IgD-negative memory B cell (primary cell): ENCODE data around the gene TRIP10. TPM values are rescaled to one million over a fixed set of nuclear protein-coding genes. Genes with fewer than 3 reads are reported as not detected.

Source experiments
- H3K27ac Mint-ChIP-seq, 3 donors: one replicate each; pipeline ENCODE4 v1.8.0; 2020 to 2022; ENCODE audit warnings: mild to moderate bottlenecking in 3 of 3, mixed read lengths in 3 of 3, moderate library complexity in 1 of 3
- H3K27me3 Mint-ChIP-seq: one replicate; pipeline ENCODE4 v1.8.0; 2021; ENCODE audit warnings: mixed read lengths
- H3K36me3 Mint-ChIP-seq: one replicate; pipeline ENCODE4 v1.8.0; 2020; ENCODE audit warnings: mild to moderate bottlenecking, mixed read lengths
- H3K4me1 Mint-ChIP-seq, 3 donors: one replicate each; pipeline ENCODE4 v1.8.0; 2020 to 2022; ENCODE audit warnings: mixed read lengths in 3 of 3, mild to moderate bottlenecking in 1 of 3
- H3K4me3 Mint-ChIP-seq, 4 donors: one replicate each; pipeline ENCODE4 v1.8.0; 2020 to 2022; ENCODE audit warnings: mild to moderate bottlenecking in 4 of 4, mixed read lengths in 4 of 4, moderate library complexity in 3 of 4
- H3K9me3 Mint-ChIP-seq, 3 donors: one replicate each; pipeline ENCODE4 v1.8.0; 2020 to 2021; ENCODE audit warnings: mixed read lengths in 3 of 3, mild to moderate bottlenecking in 1 of 3
- polyA plus RNA-seq: library from polyadenylated mRNA; unstranded; fragments of 300-500 nt; fragmentation: Illumina TruSeq; gene quantifications from one replicate; pipeline ENCODE4 v1.2.3, GENCODE V29; 2021

The TRIP10 gene
- polyA plus RNA-seq, 1 donor from 2014 or later, result 4.0 TPM

DNA sequence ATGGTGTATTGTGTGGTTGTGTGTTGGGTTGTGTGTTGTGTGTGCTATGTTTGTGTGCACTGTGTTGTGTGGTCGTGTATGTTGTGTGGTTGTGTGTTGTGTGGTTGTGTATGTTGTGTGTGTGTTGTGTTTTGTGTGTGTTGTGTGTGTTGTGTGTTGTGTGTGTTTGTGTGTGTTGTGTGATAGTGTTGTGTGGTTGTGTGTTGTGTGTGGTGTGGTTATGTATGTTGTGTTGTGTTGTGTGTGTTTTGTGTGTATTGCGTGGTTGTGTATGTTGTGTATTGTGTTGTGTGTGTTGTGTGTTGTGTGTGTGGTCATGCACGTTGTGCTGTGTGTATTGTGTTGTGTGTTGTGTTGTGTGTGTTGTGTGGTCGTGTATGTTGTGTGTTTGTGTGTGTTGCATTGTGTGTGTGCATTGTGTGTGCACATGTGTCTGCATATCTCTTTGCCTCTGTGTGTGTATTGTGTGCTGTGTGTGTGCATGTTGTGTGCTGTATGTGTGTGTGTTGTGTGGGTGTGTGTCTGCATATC, 22.0 kb upstream of the TRIP10 start:
- Mint-ChIP-seq H3K9me3 (peaks cover 0 to 3% (median 0%) of the 10 kb centered on the region in 3 donors), H3K4me1 (peaks cover 12 to 21% (median 15%) of the 10 kb centered on the region in 3 donors), H3K27me3 (peaks cover 9% of the 10 kb centered on the region), H3K36me3 (peaks cover 4% of the 10 kb centered on the region), H3K27ac (peak overlapping the region; percentile 8 to 89 (median 31)), H3K4me3 (no peak overlapping the region)

DNA sequence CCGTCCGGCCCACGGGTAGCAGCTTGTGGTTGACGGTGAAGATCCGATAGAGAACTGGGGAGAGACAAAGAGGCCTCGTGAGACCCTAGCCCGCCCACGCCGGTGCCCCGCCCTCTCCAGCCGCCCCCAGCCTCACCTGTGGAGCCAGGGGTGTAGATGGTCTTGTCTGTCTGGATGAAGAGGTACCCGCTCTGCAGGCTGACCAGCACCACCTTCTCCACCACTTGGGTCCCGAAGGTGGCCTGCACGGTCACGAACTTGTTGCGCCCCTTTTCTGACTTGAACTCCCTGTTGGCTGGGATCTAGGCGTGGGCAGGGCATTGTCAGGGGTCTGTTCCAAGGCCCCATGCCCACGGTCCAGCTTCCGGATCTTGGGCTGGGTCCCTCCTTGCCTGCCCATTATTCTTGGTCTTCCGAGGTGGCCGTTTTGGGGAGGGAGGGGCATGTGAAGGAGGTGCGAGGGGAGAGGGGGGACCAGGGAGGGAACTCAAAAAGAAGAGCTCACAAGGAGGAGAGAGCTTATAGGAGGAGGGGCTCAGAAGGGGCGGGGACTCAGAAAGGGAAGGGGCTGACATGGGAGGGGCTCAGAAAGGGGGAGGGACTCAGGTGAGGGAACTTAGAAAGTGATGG, 21.3 kb upstream of the TRIP10 start:
- Mint-ChIP-seq H3K9me3 (peaks cover 0 to 3% (median 0%) of the 10 kb centered on the region in 3 donors), H3K4me3 (no peak overlapping the region), H3K4me1 (peaks cover 12 to 25% (median 18%) of the 10 kb centered on the region in 3 donors), H3K27me3 (peaks cover 7% of the 10 kb centered on the region), H3K27ac (no peak overlapping the region), H3K36me3 (peaks cover 4% of the 10 kb centered on the region)

DNA sequence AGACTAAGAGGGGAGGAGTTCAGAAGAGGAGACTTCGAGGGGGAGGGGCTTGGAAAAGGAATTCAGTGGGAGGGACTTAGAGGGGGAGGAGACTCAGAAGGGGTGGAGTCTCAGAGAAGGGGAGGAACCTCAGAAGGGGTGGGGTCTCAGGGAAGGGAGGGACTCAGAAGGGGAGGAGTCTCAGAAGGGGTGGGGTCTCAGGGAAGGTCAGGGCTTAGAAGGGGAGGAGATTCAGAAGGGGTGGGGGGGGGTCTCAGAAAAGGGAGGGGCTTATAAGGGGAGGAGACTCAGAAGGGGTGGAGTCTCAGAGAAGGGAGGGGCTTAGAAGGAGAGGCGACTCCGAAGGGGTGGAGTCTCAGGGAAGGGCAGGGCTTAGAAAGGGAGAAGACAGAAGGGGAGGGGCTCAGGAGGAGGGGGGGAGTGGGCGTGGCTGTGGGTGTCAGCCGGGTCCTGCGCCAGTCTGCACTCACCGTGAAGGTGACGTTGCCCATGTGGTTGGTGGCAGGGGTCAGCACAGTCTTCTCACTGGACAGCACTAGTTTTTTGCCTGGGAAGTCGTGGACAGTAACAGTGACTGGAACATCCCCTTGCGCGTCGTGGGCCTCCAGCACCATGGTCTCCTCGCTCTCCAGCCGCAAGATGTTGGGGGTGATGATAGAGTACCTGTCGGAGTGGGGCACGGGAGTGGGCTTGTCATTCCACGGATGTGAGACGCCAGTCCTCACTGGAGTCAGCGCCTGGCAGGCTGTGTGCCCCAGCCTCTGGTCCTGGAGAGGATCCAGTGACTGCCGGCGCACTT, 20.5 kb upstream of the TRIP10 start:
- Mint-ChIP-seq H3K27ac (no peak overlapping the region), H3K27me3 (peaks cover 9% of the 10 kb centered on the region), H3K4me1 (peaks cover 17 to 29% (median 22%) of the 10 kb centered on the region in 3 donors), H3K4me3 (peak overlapping the region in 1 of 4 donors; percentile 40), H3K9me3 (peaks cover 0 to 3% (median 0%) of the 10 kb centered on the region in 3 donors), H3K36me3 (peaks cover 4% of the 10 kb centered on the region)

DNA sequence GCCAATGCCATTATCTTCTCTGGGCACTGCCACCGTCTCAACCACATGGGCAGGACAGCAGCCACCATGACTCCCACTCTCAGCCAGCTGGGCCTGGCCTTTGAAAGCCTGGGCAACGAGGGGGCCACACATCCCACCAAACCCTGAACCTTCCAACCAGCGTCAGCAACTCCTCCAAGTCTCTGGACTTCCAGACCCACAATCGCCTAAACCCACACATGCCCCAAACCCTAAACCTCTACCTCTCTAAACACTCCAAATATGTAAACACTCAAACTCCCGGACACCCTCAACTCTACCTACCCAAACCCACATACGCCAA, 20.0 kb upstream of the TRIP10 start:
- H3K27ac Mint-ChIP-seq, result no peak overlapping the region
- peak overlapping the region in 1 of 4 donors; percentile 40 for H3K4me3 Mint-ChIP-seq

DNA sequence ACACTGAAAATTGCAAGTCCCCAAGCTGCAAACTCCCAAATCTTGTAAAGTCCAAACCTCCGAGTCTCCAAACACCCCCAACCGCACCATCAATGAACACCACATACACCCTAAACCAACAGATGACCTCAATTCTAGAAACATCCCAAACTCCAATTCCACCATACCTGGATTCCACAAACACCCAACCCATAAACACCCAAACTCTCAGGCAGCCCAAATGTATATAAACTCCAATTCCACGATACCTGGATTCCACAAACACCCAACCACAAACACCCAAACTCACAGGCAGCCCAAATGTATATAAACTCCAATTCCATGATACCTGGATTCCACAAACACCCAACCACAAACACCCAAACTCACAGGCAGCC, 19.5 kb upstream of the TRIP10 start:
- peaks cover 0 to 3% (median 0%) of the 10 kb centered on the region in 3 donors for H3K9me3 Mint-ChIP-seq
- no peak overlapping the region for H3K27ac Mint-ChIP-seq
- H3K4me3 Mint-ChIP-seq, result no peak overlapping the region
- peaks cover 9% of the 10 kb centered on the region for H3K27me3 Mint-ChIP-seq
- H3K36me3 Mint-ChIP-seq, result peaks cover 4% of the 10 kb centered on the region
- H3K4me1 Mint-ChIP-seq, result peaks cover 19 to 34% (median 25%) of the 10 kb centered on the region in 3 donors

More for the DNA sequence above, 20.0 kb upstream of the TRIP10 start:
- Mint-ChIP-seq H3K36me3 (peaks cover 4% of the 10 kb centered on the region), H3K9me3 (peaks cover 0 to 3% (median 0%) of the 10 kb centered on the region in 3 donors), H3K27me3 (peaks cover 9% of the 10 kb centered on the region), H3K4me1 (peaks cover 19 to 29% (median 22%) of the 10 kb centered on the region in 3 donors)

DNA sequence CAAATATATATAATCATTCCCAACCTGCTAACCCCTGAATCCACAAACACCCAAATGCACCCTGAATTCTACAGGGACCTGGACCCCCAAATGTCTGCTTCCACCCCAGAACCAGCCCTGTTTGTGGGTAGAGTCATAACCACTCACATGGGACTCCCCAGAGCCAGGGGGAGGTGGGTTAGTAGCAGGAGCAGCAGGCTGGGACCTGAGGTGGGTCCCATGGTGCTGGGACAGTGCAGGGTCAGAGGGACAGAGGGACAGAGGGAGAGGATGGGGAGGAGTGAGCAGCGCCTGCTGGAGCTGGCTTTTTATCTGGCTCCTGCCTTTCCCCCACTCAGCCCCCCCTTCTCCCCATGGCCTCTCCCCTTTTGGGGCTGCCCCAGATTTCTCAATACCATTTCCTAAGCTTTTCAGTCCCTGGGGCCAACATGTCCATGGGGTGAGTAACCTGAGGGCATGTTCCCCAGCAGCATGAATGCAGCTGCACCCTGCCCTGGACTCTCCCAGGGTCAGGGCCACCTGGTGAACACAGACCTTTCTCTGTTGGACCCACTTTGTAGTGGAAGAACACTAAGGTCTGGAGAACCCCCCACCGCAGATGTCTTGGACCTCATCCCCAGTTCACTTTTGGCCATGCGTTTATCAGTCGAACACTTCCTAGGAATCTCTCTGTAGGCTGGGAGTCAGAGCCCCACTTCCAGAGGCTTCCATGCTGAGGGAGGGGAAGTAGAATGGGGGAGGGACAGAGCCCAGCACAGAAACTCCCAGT, 18.9 kb upstream of the TRIP10 start, which contains the start of gene C3:
C3 (minus strand) TSS at position 282 of the 769 bp plus-strand sequence; CDS start at position 221, 61 bp downstream.
- H3K36me3 Mint-ChIP-seq, result peaks cover 4% of the 10 kb centered on the region

DNA sequence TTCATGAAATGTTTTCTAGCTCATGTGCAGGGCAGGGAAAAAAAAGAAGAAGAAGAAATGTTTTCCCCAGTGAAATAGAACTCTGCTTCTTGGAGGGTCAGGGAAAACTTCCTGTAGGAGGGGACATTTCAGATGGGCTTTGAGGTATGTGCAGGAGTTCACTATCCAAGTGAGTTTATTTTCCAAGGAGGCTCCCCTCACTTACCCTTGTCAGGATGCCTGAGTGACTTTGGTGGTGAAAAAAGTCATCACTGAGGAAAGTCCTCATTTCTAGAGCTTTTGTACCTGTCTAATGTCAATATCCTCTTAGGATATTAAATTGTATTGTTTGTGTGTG, 18.4 kb upstream of the TRIP10 start:
- Mint-ChIP-seq H3K27me3 (peaks cover 10% of the 10 kb centered on the region), H3K36me3 (peaks cover 4% of the 10 kb centered on the region), H3K9me3 (peaks cover 0 to 3% (median 0%) of the 10 kb centered on the region in 3 donors), H3K27ac (peak overlapping the region in 2 of 3 donors; percentile 39 to 61), H3K4me1 (peaks cover 23 to 40% (median 32%) of the 10 kb centered on the region in 3 donors), H3K4me3 (peak overlapping the region in 2 of 4 donors; percentile 11 to 67)

More for the DNA sequence above, 18.9 kb upstream of the TRIP10 start, which contains the start of gene C3:
- Mint-ChIP-seq H3K9me3 (peaks cover 0 to 3% (median 0%) of the 10 kb centered on the region in 3 donors), H3K27me3 (peaks cover 11% of the 10 kb centered on the region), H3K4me1 (peaks cover 22 to 39% (median 31%) of the 10 kb centered on the region in 3 donors), H3K27ac (peak within 1 kb of the TSS; percentile 4 to 96 (median 61)), H3K4me3 (peak within 1 kb of the TSS; percentile 16 to 79 (median 54))

DNA sequence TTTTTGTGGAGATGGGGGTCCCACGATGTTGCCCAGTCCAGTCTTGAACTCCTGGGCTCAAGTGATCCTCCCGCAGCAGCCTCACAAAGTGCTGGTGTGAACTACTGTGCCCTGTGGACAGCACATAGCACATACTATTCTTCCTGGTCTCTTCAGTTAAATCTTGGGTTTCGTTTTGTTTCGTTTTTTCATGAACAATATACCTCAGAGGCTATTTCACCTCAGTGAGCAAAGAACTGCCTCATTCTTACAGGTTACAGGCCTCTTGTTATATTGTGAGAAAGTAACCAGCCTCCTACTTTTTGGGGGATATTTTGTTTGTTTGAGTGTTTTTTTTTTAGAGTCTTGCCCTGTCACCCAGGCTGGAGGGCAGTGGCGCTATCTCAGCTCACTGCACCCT, 17.7 kb upstream of the TRIP10 start:
- Mint-ChIP-seq H3K27me3 (peaks cover 6% of the 10 kb centered on the region), H3K9me3 (peaks cover 0 to 3% (median 0%) of the 10 kb centered on the region in 3 donors), H3K4me3 (peak overlapping the region in 3 of 4 donors; percentile 67 to 79 (median 70)), H3K36me3 (peaks cover under 1% of the 10 kb centered on the region), H3K27ac (peak overlapping the region; percentile 4 to 96 (median 61)), H3K4me1 (peaks cover 23 to 40% (median 30%) of the 10 kb centered on the region in 3 donors)

DNA sequence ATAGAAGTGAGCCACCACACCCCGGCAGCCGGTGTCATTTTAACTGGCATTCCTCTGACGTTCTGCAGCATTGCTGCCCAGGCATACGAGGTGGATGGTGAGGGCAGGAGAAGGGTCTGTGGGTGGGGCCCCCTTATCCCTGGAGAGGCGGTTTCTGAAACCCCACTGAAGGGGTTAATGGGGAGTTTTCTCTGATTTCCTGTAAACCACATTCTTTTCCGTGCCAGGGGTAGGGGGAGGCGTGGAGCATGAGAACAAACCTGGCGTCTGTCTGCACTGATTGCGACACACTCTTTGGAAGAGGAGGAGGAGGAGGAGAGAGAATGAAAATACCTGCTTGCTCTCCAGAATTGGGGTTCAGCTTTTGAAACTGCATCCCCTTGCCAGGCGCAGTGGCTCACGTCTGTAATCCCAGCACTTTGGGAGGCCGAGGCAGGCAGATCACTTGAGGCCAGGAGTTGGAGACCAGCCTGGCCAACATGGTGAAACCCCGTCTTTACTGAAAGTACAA, 16.3 kb upstream of the TRIP10 start:
- no peaks in the 10 kb centered on the region for H3K9me3 Mint-ChIP-seq
- peak overlapping the region in 1 of 3 donors; percentile 63 for H3K27ac Mint-ChIP-seq
- peaks cover 23 to 38% (median 28%) of the 10 kb centered on the region in 3 donors for H3K4me1 Mint-ChIP-seq

DNA sequence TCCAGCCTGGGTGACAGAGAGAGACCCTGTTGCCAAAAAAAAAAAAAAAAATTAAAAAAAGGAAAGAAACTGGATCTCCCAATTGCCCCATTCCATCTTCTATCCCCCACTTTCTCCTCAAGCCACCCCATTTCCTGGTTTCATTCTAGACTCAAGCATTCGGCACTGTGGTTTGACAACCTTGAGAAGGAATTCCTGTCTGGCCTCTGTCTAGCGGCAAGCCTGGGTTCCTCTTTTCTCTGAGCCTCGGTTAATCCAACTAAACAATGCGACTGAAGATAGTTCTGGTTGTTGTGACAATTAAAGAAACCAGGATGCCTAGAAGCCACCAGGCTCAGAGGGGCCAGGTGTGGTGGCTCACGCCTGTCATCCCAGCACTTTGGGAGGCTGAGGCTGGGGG, 15.7 kb upstream of the TRIP10 start:
- Mint-ChIP-seq H3K27me3 (peaks cover 6% of the 10 kb centered on the region), H3K4me3 (peak overlapping the region; percentile 22 to 65 (median 44)), H3K27ac (peak overlapping the region in 2 of 3 donors; percentile 15 to 63), H3K9me3 (no peaks in the 10 kb centered on the region), H3K36me3 (no peaks in the 10 kb centered on the region), H3K4me1 (peaks cover 27 to 43% (median 34%) of the 10 kb centered on the region in 3 donors)

More for the DNA sequence above, 16.3 kb upstream of the TRIP10 start:
- H3K4me3 Mint-ChIP-seq, result peak overlapping the region in 1 of 4 donors; percentile 30
- H3K36me3 Mint-ChIP-seq, result no peaks in the 10 kb centered on the region
- peaks cover 6% of the 10 kb centered on the region for H3K27me3 Mint-ChIP-seq

DNA sequence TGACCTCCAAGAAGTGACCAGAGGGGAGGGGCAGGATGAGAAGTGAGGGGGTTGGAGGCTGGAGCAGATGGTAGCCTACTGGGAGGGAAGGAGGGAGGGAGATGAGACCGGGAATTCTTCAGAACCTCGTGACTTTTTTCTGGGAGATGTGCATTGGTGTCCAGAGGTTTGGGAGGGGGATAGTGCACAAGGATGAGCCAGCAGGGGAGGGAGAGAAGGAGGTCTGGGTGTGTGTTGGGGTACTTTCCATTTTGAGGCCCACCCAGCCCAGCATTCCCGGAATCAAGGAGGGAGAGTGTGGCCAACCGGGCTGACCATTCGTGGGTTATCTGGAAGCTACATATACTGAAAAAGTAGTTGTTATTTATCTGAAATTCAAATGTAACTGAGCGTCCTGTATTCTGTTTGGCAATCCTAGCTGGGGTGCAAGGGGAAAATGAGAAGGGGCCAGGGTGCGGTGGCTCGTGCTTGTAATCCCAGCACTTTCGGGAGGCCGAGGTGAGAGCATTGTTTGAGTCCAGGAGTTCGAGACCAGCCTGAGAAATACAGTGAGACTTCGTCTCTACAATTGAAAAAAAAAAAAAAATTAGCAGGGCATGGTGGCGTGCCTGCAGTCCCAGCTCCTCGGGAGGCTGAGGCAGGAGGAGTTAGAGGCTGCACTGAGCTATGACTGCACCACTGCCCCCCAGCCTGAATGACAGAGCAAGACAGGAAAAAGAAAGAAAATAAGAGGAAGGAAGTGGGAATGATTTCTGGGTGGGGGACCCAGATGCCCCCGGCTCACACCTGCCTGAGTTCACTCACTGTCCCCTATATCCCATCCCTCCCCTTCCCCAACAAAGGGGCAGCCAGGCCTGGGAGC, 14.6 kb upstream of the TRIP10 start:
- H3K27me3 Mint-ChIP-seq, result peaks cover 4% of the 10 kb centered on the region
- peaks cover 23 to 44% (median 35%) of the 10 kb centered on the region in 3 donors for H3K4me1 Mint-ChIP-seq

DNA sequence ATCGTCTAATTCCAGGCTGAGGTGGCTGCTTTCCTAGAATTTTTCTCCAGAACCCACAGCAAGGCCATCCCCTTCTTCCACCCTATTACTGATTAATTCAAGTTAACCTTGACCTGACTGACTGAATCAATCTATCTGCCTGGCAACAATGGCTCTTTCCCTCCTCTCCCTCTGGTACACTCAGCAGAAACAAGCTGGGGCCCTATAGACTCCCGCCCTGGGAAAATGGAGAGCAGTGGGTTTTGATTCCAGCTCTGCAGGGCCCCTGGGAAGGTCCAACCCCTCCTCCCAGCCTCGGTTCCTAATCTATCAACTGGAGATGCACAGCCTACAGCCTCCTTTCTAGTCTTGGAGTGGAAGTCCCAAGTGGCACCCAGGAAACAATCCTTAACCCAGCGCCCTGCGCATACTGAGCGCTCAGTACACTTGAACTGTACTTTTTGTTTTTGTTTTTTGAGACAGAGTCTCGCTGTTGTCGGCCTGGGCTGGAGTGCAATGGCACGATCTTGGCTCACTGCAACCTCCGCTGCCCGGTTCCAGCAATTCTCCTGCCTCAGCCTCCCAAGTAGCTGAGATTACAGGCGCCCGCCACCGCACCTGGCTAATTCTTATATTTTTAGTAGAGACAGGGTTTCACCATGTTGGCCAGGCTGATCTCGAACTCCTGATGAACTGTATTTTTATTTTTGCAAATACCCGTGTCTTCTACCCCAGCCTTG, 13.8 kb upstream of the TRIP10 start:
- Mint-ChIP-seq H3K4me3 (peak overlapping the region in 2 of 4 donors; percentile 30 to 48), H3K27me3 (peaks cover 4% of the 10 kb centered on the region), H3K9me3 (no peaks in the 10 kb centered on the region), H3K4me1 (peaks cover 21 to 44% (median 35%) of the 10 kb centered on the region in 3 donors), H3K36me3 (no peaks in the 10 kb centered on the region), H3K27ac (peak overlapping the region; percentile 55 to 91 (median 84))

More for the DNA sequence above, 14.6 kb upstream of the TRIP10 start:
- Mint-ChIP-seq H3K4me3 (peak overlapping the region in 2 of 4 donors; percentile 23 to 81), H3K27ac (peak overlapping the region in 2 of 3 donors; percentile 55 to 84), H3K9me3 (no peaks in the 10 kb centered on the region), H3K36me3 (no peaks in the 10 kb centered on the region)

DNA sequence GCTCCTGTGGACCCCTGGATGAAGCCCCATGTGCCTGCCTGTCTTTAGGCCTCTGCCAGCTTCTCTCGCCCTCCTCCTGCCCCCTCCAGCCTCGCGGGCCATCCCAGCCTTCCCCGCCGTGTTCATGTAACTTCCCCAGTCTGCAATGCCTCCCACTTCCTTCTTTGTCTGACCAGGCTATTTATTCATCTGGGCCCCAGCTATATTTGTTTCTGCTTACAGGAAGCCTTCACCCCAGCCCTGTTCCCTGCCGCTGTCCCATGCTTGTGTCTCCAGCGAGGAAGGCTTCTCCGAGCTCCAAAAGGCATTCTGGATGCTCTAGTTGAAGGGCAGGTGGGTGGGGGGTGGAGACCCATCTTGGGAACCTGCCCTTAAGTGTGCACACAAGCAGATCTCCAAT, 11.1 kb upstream of the TRIP10 start:
- Mint-ChIP-seq H3K4me3 (peak overlapping the region in 3 of 4 donors; percentile 1 to 77 (median 56)), H3K4me1 (peaks cover 15 to 25% (median 22%) of the 10 kb centered on the region in 3 donors), H3K9me3 (no peaks in the 10 kb centered on the region), H3K27me3 (peaks cover 4% of the 10 kb centered on the region), H3K27ac (peak overlapping the region in 2 of 3 donors; percentile 3 to 73), H3K36me3 (no peaks in the 10 kb centered on the region)
